ENCODE measurements around the gene CMTR2.

The CMTR2 gene

GRCh38 chr16:71262391-71262790 is 26.8 kb downstream of the CMTR2 start:
- H3K27me3 ChIP-seq (ENCODE audit: control insufficient read depth, insufficient read depth, low read length) = no peaks in the 10 kb centered on the region
- no peak overlapping the region for H3K9ac ChIP-seq
- no peak overlapping the region for H3K27ac ChIP-seq
- no peak for TF ChIP-seq CTCF (IDR thresholded peaks at IDR 0.05)
- no peaks in the 10 kb centered on the region for H3K9me3 ChIP-seq (ENCODE audit: control insufficient read depth, low read length)
- H3K4me3 ChIP-seq (ENCODE audit: low read depth, low read length) = no peak overlapping the region
- no peaks in the 10 kb centered on the region for H3K79me2 ChIP-seq
- H2AFZ ChIP-seq = no peak overlapping the region
- H3K36me3 ChIP-seq (ENCODE audit: control insufficient read depth, insufficient read depth, low read length) = no peaks in the 10 kb centered on the region
- no peak overlapping the region for H3K4me2 ChIP-seq (ENCODE audit: low read length)
- H3K4me1 ChIP-seq = no peaks in the 10 kb centered on the region

- Histone ChIP-seq H3K4me2 (ENCODE audit: low read length) (no peak overlapping the region), H3K27me3 (ENCODE audit: control insufficient read depth, insufficient read depth, low read length) (no peaks in the 10 kb centered on the region), H3K4me3 (ENCODE audit: low read depth, low read length) (no peak overlapping the region), H3K79me2 (no peaks in the 10 kb centered on the region), H3K9ac (no peak overlapping the region), H3K27ac (no peak overlapping the region), H2AFZ (no peak overlapping the region), H3K4me1 (no peaks in the 10 kb centered on the region), H3K9me3 (ENCODE audit: control insufficient read depth, low read length) (no peaks in the 10 kb centered on the region), H3K36me3 (ENCODE audit: control insufficient read depth, insufficient read depth, low read length) (no peaks in the 10 kb centered on the region)
- no peak for TF ChIP-seq CTCF (IDR thresholded peaks at IDR 0.05)
These were observed 28.2 kb downstream of the CMTR2 start for GRCh38 chr16:71260995-71261394.

GRCh38 chr16:71259086-71259485 is 30.1 kb downstream of the CMTR2 start:
- no peak for TF ChIP-seq CTCF (IDR thresholded peaks at IDR 0.05)
- no peaks in the 10 kb centered on the region for H3K79me2 ChIP-seq

GRCh38 chr16:71258372-71258771 is 30.8 kb downstream of the CMTR2 start:
- Histone ChIP-seq H3K9me3 (ENCODE audit: control insufficient read depth, low read length) (no peaks in the 10 kb centered on the region), H3K4me2 (ENCODE audit: low read length) (no peak overlapping the region), H3K27me3 (ENCODE audit: control insufficient read depth, insufficient read depth, low read length) (no peaks in the 10 kb centered on the region), H3K36me3 (ENCODE audit: control insufficient read depth, insufficient read depth, low read length) (no peaks in the 10 kb centered on the region), H3K79me2 (no peaks in the 10 kb centered on the region), H2AFZ (no peak overlapping the region), H3K9ac (no peak overlapping the region), H3K27ac (no peak overlapping the region), H3K4me3 (ENCODE audit: low read depth, low read length) (no peak overlapping the region), H3K4me1 (no peaks in the 10 kb centered on the region)
- no peak for TF ChIP-seq CTCF (IDR thresholded peaks at IDR 0.05)

More at GRCh38 chr16:71259086-71259485, 30.1 kb downstream of the CMTR2 start:
- Histone ChIP-seq H3K27ac (no peak overlapping the region), H3K4me1 (no peaks in the 10 kb centered on the region), H3K4me3 (ENCODE audit: low read depth, low read length) (no peak overlapping the region), H3K9ac (no peak overlapping the region), H2AFZ (no peak overlapping the region), H3K27me3 (ENCODE audit: control insufficient read depth, insufficient read depth, low read length) (no peaks in the 10 kb centered on the region), H3K9me3 (ENCODE audit: control insufficient read depth, low read length) (no peaks in the 10 kb centered on the region), H3K36me3 (ENCODE audit: control insufficient read depth, insufficient read depth, low read length) (no peaks in the 10 kb centered on the region), H3K4me2 (ENCODE audit: low read length) (no peak overlapping the region)

- Histone ChIP-seq H3K27ac (no peak overlapping the region), H3K4me1 (no peaks in the 10 kb centered on the region), H3K9ac (no peak overlapping the region), H3K27me3 (ENCODE audit: control insufficient read depth, insufficient read depth, low read length) (no peaks in the 10 kb centered on the region), H3K4me3 (ENCODE audit: low read depth, low read length) (no peak overlapping the region), H2AFZ (no peak overlapping the region), H3K9me3 (ENCODE audit: control insufficient read depth, low read length) (no peaks in the 10 kb centered on the region), H3K79me2 (no peaks in the 10 kb centered on the region), H3K4me2 (ENCODE audit: low read length) (no peak overlapping the region), H3K36me3 (ENCODE audit: control insufficient read depth, insufficient read depth, low read length) (no peaks in the 10 kb centered on the region)
- TF ChIP-seq CTCF (IDR thresholded peaks at IDR 0.05) = no peak
These were observed 31.4 kb downstream of the CMTR2 start for GRCh38 chr16:71257768-71258167.
